ENCODE data around the gene UNK. TPM values are rescaled to one million over a fixed set of nuclear protein-coding genes. Genes with fewer than 3 reads are reported as not detected.

Gene UNK
- total RNA-seq = 17.9 and 19.6 TPM in 2 replicates

GRCh38 chr17:75784473-75785015, at the start of gene UNK:
Gene UNK (plus strand): TSS chr17:75784806. CDS start chr17:75784881, 75 bp downstream.

GRCh38 chr17:75764711-75765421, 19.7 kb upstream of the UNK start, which contains the start of gene GALK1:
Gene GALK1 (minus strand): TSS chr17:75765192. CDS start chr17:75765136, 56 bp downstream.

GRCh38 chr17:75843577-75844529, 59.2 kb downstream of the UNK start, which contains the start of gene UNC13D:
Gene UNC13D (minus strand): TSS chr17:75844404. CDS start chr17:75844337, 67 bp downstream.

GRCh38 chr17:75855310-75856061, 70.9 kb downstream of the UNK start, which contains the start of gene WBP2:
Gene WBP2 (minus strand): TSS chr17:75855335. CDS start chr17:75855297, 38 bp downstream.

Other genes starting within 250 kb of the UNK start
- 17.4 and 17.6 TPM in 2 replicates for gene MYO15B, start 197.0 kb upstream of the UNK start, total RNA-seq
- under 0.01 and 0.10 TPM in 2 replicates for gene SMIM5, start 151.4 kb upstream of the UNK start, total RNA-seq
- 16.3 and 18.1 TPM in 2 replicates for gene RECQL5, start 117.7 kb upstream of the UNK start, total RNA-seq
- gene SAP30BP, start 117.5 kb upstream of the UNK start, total RNA-seq = 70.9 and 71.3 TPM in 2 replicates
- 6.1 and 50.0 TPM in 2 replicates for gene ITGB4, start 63.3 kb upstream of the UNK start, total RNA-seq
- gene GALK1, start 19.6 kb upstream of the UNK start, total RNA-seq = 50.5 and 65.7 TPM in 2 replicates
- 0.76 and 3.9 TPM in 2 replicates for gene UNC13D, start 59.6 kb downstream of the UNK start, total RNA-seq
- gene WBP2, start 70.5 kb downstream of the UNK start, total RNA-seq = 28.4 and 51.6 TPM in 2 replicates
- 61.9 and 66.6 TPM in 2 replicates for gene TRIM47, start 93.8 kb downstream of the UNK start, total RNA-seq
- gene TRIM65, start 112.1 kb downstream of the UNK start, total RNA-seq = 30.4 and 35.6 TPM in 2 replicates
- 41.0 and 42.8 TPM in 2 replicates for gene MRPL38, start 120.1 kb downstream of the UNK start, total RNA-seq
- gene FBF1, start 156.2 kb downstream of the UNK start, total RNA-seq = 5.5 and 7.2 TPM in 2 replicates
- gene ACOX1, start 194.4 kb downstream of the UNK start, total RNA-seq = 57.5 and 70.3 TPM in 2 replicates
- gene TEN1, start 194.4 kb downstream of the UNK start, total RNA-seq = 18.7 and 21.6 TPM in 2 replicates
- gene CDK3, start 216.0 kb downstream of the UNK start, total RNA-seq = 0.33 and 1.5 TPM in 2 replicates
- gene EVPL, start 242.5 kb downstream of the UNK start, total RNA-seq = not detected in 2 replicates

All from vein endothelial cell (primary cell).